OCI-LY1 (cell line): ENCODE data around the gene MYBPHL.

ENCODE experiments used
- H2AFZ ChIP-seq: fragments of 200-600 bp; sonication (generic), shearing (Covaris generic); 2 replicates; pipeline ENCODE4 v1.6.0; 2014; ENCODE audit warnings: antibody characterized with exemption, mild to moderate bottlenecking, low read length
- H3F3A ChIP-seq: fragments of 200-600 bp; sonication (generic), shearing (Covaris generic); 2 replicates; pipeline ENCODE4 v1.6.0; 2014; ENCODE audit warnings: mild to moderate bottlenecking, antibody characterized with exemption, low read length, moderate library complexity; ENCODE audit not compliant: insufficient read depth
- H3K27ac ChIP-seq: fragments of 200-600 bp; sonication (generic); 2 replicates; pipeline ENCODE4 v1.5.1; 2014; ENCODE audit warnings: low read length, mixed run types, mild to moderate bottlenecking, low read depth; ENCODE audit not compliant: poor library complexity, severe bottlenecking
- H3K27me3 ChIP-seq: fragments of 200-600 bp; sonication (generic); 2 replicates; pipeline ENCODE4 v1.6.0; 2014; ENCODE audit warnings: antibody characterized with exemption, mild to moderate bottlenecking, low read length, moderate library complexity; ENCODE audit not compliant: insufficient read depth
- H3K36me3 ChIP-seq: fragments of 200-600 bp; sonication (generic); 2 replicates; pipeline ENCODE4 v1.6.1; 2014; ENCODE audit warnings: mild to moderate bottlenecking, antibody characterized with exemption, low read length, moderate library complexity, mixed read lengths; ENCODE audit not compliant: insufficient read depth
- H3K4me1 ChIP-seq: fragments of 200-600 bp; sonication (generic); 2 replicates; pipeline ENCODE4 v1.5.1; 2014; ENCODE audit warnings: mild to moderate bottlenecking, low read length, moderate library complexity; ENCODE audit not compliant: insufficient read depth, severe bottlenecking
- H3K4me2 ChIP-seq: fragments of 200-600 bp; sonication (generic), shearing (Covaris generic); 2 replicates; pipeline ENCODE4 v1.6.1; 2014; ENCODE audit warnings: low read length
- H3K4me3 ChIP-seq: fragments of 200-600 bp; sonication (generic); 2 replicates; pipeline ENCODE4 v1.5.1; 2014; ENCODE audit warnings: low read length, low read depth, mild to moderate bottlenecking, mixed read lengths; ENCODE audit not compliant: poor library complexity, severe bottlenecking
- H3K79me2 ChIP-seq: fragments of 200-600 bp; shearing (Covaris generic); 2 replicates; pipeline ENCODE4 v1.6.1; 2016; ENCODE audit warnings: mixed run types, low read length, mixed read lengths; ENCODE audit not compliant: insufficient read depth
- H3K9ac ChIP-seq: fragments of 200-600 bp; sonication (generic), shearing (Covaris generic); 2 replicates; pipeline ENCODE4 v1.6.1; 2014; ENCODE audit warnings: mild to moderate bottlenecking, low read length, mixed read lengths
- H3K9me2 ChIP-seq: fragments of 200-600 bp; sonication (generic), shearing (Covaris generic); 2 replicates; pipeline ENCODE4 v1.6.1; 2014; ENCODE audit warnings: low read depth, mild to moderate bottlenecking, low read length, mixed read lengths
- H3K9me3 ChIP-seq: fragments of 200-600 bp; shearing (Covaris generic); 2 replicates; pipeline ENCODE4 v1.6.1; 2014; ENCODE audit warnings: low read length, mixed read lengths
- H4K20me1 ChIP-seq: fragments of 200-600 bp; sonication (generic), shearing (Covaris generic); 2 replicates; pipeline ENCODE4 v1.6.0; 2016; ENCODE audit warnings: mild to moderate bottlenecking, low read length; ENCODE audit not compliant: insufficient read depth
- CTCF ChIP-seq: fragments of 200-600 bp; sonication (generic), shearing (Covaris generic); IDR thresholded peaks from 2 replicates; pipeline ENCODE4 v1.5.1; 2017; ENCODE audit warnings: mild to moderate bottlenecking, antibody characterized with exemption, low read length, moderate library complexity, mixed read lengths
- EZH2 ChIP-seq: fragments of 200-600 bp; sonication (generic), shearing (Covaris generic); IDR thresholded peaks from 2 replicates; pipeline ENCODE4 v1.8.0; 2017; ENCODE audit warnings: borderline replicate concordance, mixed run types, mild to moderate bottlenecking, antibody characterized with exemption, low read length, moderate library complexity, mixed read lengths

The MYBPHL gene

DNA sequence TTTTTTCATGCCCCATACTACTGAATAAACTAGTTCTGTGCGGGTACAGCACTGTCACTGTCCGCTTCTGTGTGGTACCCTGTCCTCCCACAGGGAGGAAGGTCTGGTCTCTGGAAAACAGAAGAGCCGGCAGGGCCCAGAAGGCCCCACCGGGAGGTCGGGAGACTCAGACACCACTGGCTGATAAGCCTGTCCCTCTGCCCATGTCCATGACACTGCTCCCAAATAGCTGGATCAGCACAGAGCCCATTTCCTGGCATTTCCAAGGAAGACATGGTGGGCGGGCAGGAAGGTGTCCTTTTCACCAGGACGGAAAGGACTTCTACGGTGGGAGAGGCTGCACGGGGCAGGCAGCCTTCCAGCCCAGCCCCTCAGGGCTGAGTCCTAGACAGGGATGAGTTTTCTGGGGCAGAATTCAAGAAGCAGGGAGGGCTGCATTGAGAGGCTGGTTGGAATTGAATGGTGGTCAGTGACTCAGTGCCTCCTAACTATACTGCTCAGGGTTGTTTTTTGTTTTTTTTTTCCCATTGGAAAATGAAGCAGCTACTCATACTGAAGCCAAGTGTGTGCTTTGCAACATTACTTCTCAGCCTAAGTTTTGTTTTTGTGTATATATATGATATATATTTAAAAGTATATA, 31.0 kb downstream of the MYBPHL start:
- Histone ChIP-seq H3K9me2 (no peaks in the 10 kb centered on the region), H4K20me1 (no peaks in the 10 kb centered on the region), H3K27ac (no peak overlapping the region), H3K27me3 (peaks cover 10% of the 10 kb centered on the region; the same call in 1 of the 2 replicates), H3K4me2 (no peak overlapping the region), H3K4me3 (no peak overlapping the region), H2AFZ (no peak overlapping the region), H3K79me2 (no peaks in the 10 kb centered on the region), H3K9ac (no peak overlapping the region), H3K36me3 (no peaks in the 10 kb centered on the region), H3F3A (no peaks in the 10 kb centered on the region; the same call in 1 of the 2 replicates), H3K9me3 (no peaks in the 10 kb centered on the region), H3K4me1 (no peaks in the 10 kb centered on the region)
- TF ChIP-seq EZH2 (no peak), CTCF (no peak)

GRCh38 chr1:109274533-109275476, 32.0 kb downstream of the MYBPHL start:
- Histone ChIP-seq H3K36me3 (no peaks in the 10 kb centered on the region), H3K79me2 (no peaks in the 10 kb centered on the region), H3K4me1 (no peaks in the 10 kb centered on the region), H3K27me3 (peaks cover 10% of the 10 kb centered on the region; the same call in 1 of the 2 replicates), H3K9me2 (no peaks in the 10 kb centered on the region), H3F3A (no peaks in the 10 kb centered on the region; the same call in 1 of the 2 replicates), H3K4me2 (no peak overlapping the region), H2AFZ (no peak overlapping the region), H4K20me1 (no peaks in the 10 kb centered on the region), H3K4me3 (no peak overlapping the region), H3K9me3 (no peaks in the 10 kb centered on the region), H3K9ac (no peak overlapping the region), H3K27ac (no peak overlapping the region)
- no peak for TF ChIP-seq EZH2
- no peak for TF ChIP-seq CTCF

DNA sequence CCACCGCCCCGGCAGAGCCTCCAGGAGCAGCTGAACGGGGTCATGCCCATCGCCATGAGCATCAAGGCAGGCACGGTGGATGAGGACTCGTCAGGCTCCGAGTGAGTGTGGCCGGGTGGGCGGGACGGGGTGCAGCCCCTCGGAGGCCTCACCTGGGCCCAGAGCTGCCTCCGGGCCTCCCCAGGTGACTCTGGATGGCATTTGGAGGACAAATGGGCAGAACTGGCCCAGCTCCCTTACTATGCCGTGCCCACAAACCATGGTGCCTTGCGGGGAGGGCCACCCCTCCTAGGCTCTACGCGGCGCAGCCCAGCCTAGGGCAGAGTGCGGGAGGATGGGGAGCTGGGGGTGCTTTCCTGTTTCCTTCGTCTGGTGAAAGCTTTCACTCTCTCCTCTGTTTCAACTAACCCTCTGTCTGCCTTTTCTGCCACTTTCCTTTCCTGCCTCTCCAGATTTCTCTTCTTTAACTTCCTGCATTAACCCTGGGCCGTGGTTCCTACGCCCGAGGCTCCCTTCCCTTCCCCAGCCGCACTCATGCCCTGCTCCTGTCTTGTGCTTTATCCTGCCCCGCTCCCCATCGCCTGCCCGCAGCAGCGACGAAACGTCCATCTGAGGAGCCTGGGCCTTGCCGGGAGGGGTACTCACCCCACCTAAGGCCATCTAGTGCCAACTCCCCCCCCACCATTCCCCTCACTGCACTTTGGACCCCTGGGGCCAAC, 33.1 kb downstream of the MYBPHL start:
- H3K27ac ChIP-seq, result no peak overlapping the region
- no peak overlapping the region for H2AFZ ChIP-seq
- H3K9me2 ChIP-seq, result no peaks in the 10 kb centered on the region
- H3K9ac ChIP-seq, result no peak overlapping the region
- no peaks in the 10 kb centered on the region for H3K79me2 ChIP-seq
- H3F3A ChIP-seq, result no peaks in the 10 kb centered on the region; the same call in 1 of the 2 replicates
- H3K9me3 ChIP-seq, result no peaks in the 10 kb centered on the region
- no peak for TF ChIP-seq EZH2
- no peak for TF ChIP-seq CTCF
- no peak overlapping the region for H3K4me3 ChIP-seq
- no peaks in the 10 kb centered on the region for H3K4me1 ChIP-seq
- no peak overlapping the region for H3K4me2 ChIP-seq
- no peaks in the 10 kb centered on the region; the same call in 1 of the 2 replicates for H3K36me3 ChIP-seq
- no peaks in the 10 kb centered on the region for H4K20me1 ChIP-seq
- peaks cover 10% of the 10 kb centered on the region; the same call in 1 of the 2 replicates for H3K27me3 ChIP-seq
